SK-N-MC (cell line): Measurements from ENCODE around the gene SPON2.

Experiments used
- EZH2 ChIP-seq: fragments of 200-600 bp; sonication (generic); IDR thresholded peaks from one replicate; pipeline ENCODE4 v1.6.1; 2017; ENCODE audit warnings: antibody characterized with exemption
- POLR2AphosphoS5 ChIP-seq: IDR thresholded peaks from 2 replicates; pipeline ENCODE4 v1.6.1; 2012; ENCODE audit warnings: mild to moderate bottlenecking, low read depth, low read length, borderline replicate concordance

DNA sequence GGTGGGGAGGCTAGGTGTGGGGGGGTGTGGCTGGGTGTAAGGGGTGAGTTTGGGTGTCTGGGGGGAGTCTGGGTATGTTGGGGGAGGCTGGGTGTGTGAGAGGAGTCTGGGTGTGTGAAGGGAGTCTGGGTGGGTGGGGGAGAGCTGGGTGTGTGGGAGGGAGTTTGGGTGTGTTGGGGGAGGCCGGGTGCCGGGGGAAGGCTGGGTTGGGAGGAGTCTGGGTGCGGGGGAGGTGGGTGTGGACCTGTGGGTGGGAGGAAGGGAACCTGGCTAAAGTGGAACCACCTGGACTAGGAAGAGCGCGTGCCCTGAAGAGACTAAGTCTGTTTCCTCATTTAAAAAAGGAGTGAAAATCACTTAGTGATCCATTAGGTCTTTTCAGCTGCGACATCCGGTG lies 18.3 kb downstream of the SPON2 start:
- TF ChIP-seq POLR2AphosphoS5 (no peak), EZH2 (no peak)
